H9 (cell line): ENCODE data around the gene ACOX1. TPM values are rescaled to one million over a fixed set of nuclear protein-coding genes. Genes with fewer than 3 reads are reported as not detected.

Source experiments
- DNase-seq: peaks from one replicate; pipeline ENCODE4 v3.0.0-alpha.2; 2017
- H2AFZ ChIP-seq: one replicate; pipeline ENCODE4 v1.6.1; 2013; ENCODE audit warnings: mild to moderate bottlenecking, low read length, control low read depth, moderate library complexity
- H2AK5ac ChIP-seq: 2 replicates; pipeline ENCODE4 v1.6.1; 2013; ENCODE audit warnings: low read length, control low read depth, mixed read lengths; ENCODE audit not compliant: insufficient read length
- H2BK120ac ChIP-seq: one replicate; pipeline ENCODE4 v1.6.1; 2013; ENCODE audit warnings: low read depth, mild to moderate bottlenecking, low read length, control low read depth, inconsistent platforms; ENCODE audit not compliant: poor library complexity, severe bottlenecking
- H2BK12ac ChIP-seq: 2 replicates; pipeline ENCODE4 v1.6.1; 2013; ENCODE audit warnings: low read length, control low read depth, mixed read lengths, low read depth; ENCODE audit not compliant: insufficient read length
- H2BK15ac ChIP-seq: 2 replicates; pipeline ENCODE4 v1.6.1; 2013; ENCODE audit warnings: low read depth, low read length, control low read depth
- H2BK20ac ChIP-seq: one replicate; pipeline ENCODE4 v1.6.1; 2013; ENCODE audit warnings: low read depth, mild to moderate bottlenecking, low read length, control low read depth, inconsistent platforms; ENCODE audit not compliant: poor library complexity, severe bottlenecking
- H2BK5ac ChIP-seq: 2 replicates; pipeline ENCODE4 v1.6.1; 2013; ENCODE audit warnings: low read length, control low read depth, mixed read lengths; ENCODE audit not compliant: insufficient read length
- H3K14ac ChIP-seq: 2 replicates; pipeline ENCODE4 v1.6.1; 2013; ENCODE audit warnings: low read length, control low read depth; ENCODE audit not compliant: insufficient read depth
- H3K18ac ChIP-seq: 2 replicates; pipeline ENCODE4 v1.6.1; 2013; ENCODE audit warnings: low read depth, mild to moderate bottlenecking, mixed read lengths, low read length, control low read depth; ENCODE audit not compliant: insufficient read length
- H3K23ac ChIP-seq: 2 replicates; pipeline ENCODE4 v1.6.1; 2013; ENCODE audit warnings: low read length, control low read depth, mixed read lengths, low read depth; ENCODE audit not compliant: insufficient read length
- H3K23me2 ChIP-seq: 2 replicates; pipeline ENCODE4 v1.6.1; 2013; ENCODE audit warnings: low read depth, mild to moderate bottlenecking, mixed read lengths, low read length, control low read depth; ENCODE audit not compliant: insufficient read length, poor library complexity, severe bottlenecking
- H3K27ac ChIP-seq: 2 replicates; pipeline ENCODE4 v1.5.1; 2013; ENCODE audit warnings: low read length, control low read depth, mixed read lengths, low read depth; ENCODE audit not compliant: insufficient read length
- H3K27me3 ChIP-seq: 2 replicates; pipeline ENCODE4 v1.6.1; 2013; ENCODE audit warnings: low read length, control low read depth, inconsistent platforms; ENCODE audit not compliant: insufficient read depth
- H3K4ac ChIP-seq: 2 replicates; pipeline ENCODE4 v1.6.1; 2013; ENCODE audit warnings: low read depth, mild to moderate bottlenecking, control low read depth, inconsistent platforms, low read length, moderate library complexity
- H3K4me1 ChIP-seq: 2 replicates; pipeline ENCODE4 v1.6.1; 2013; ENCODE audit warnings: low read length, control low read depth, inconsistent platforms; ENCODE audit not compliant: insufficient read depth
- H3K4me2 ChIP-seq: 2 replicates; pipeline ENCODE4 v1.6.1; 2013; ENCODE audit warnings: low read length, control low read depth, mixed read lengths; ENCODE audit not compliant: insufficient read length, insufficient read depth
- H3K56ac ChIP-seq: 2 replicates; pipeline ENCODE4 v1.6.1; 2013; ENCODE audit warnings: low read depth, mild to moderate bottlenecking, mixed read lengths, low read length, control low read depth; ENCODE audit not compliant: insufficient read length
- H3K79me1 ChIP-seq: 2 replicates; pipeline ENCODE4 v1.6.1; 2013; ENCODE audit warnings: low read depth, mild to moderate bottlenecking, moderate library complexity, low read length, control low read depth, inconsistent platforms; ENCODE audit not compliant: insufficient read depth, poor library complexity, severe bottlenecking
- H3K79me2 ChIP-seq: 2 replicates; pipeline ENCODE4 v1.6.1; 2013; ENCODE audit warnings: low read length, control low read depth, inconsistent platforms; ENCODE audit not compliant: insufficient read depth
- H3K9ac ChIP-seq: 2 replicates; pipeline ENCODE4 v1.6.1; 2013; ENCODE audit warnings: low read length, control low read depth, mixed read lengths; ENCODE audit not compliant: insufficient read length; ENCODE audit errors: extremely low read depth
- H3K9me3 ChIP-seq: one replicate; pipeline ENCODE4 v1.6.1; 2013; ENCODE audit warnings: low read depth, low read length, inconsistent platforms; ENCODE audit not compliant: control insufficient read depth
- H3T11ph ChIP-seq: one replicate; pipeline ENCODE4 v1.6.1; 2013; ENCODE audit warnings: mild to moderate bottlenecking, low read length, control low read depth, inconsistent platforms
- H4K20me1 ChIP-seq: one replicate; pipeline ENCODE4 v1.6.1; 2013; ENCODE audit not compliant: control insufficient read depth, insufficient read length, insufficient read depth
- H4K5ac ChIP-seq: 2 replicates; pipeline ENCODE4 v1.6.1; 2013; ENCODE audit warnings: low read depth, mild to moderate bottlenecking, mixed read lengths, low read length, control low read depth; ENCODE audit not compliant: insufficient read length
- H4K8ac ChIP-seq: replicated peaks from 2 replicates; pipeline ENCODE4 v1.6.1; 2013; ENCODE audit warnings: low read length, control low read depth, mixed read lengths, low read depth; ENCODE audit not compliant: insufficient read length
- H4K91ac ChIP-seq: 2 replicates; pipeline ENCODE4 v1.6.1; 2013; ENCODE audit warnings: low read depth, mild to moderate bottlenecking, moderate library complexity, mixed read lengths, low read length, control low read depth; ENCODE audit not compliant: insufficient read length
- H3K27ac Mint-ChIP-seq, 3 experiments: 2 replicates in 2 of 3; 3 replicates in 1 of 3; pipeline ENCODE4 v1.8.0; 2020 to 2021; ENCODE audit warnings: mixed read lengths in 3 of 3, mild to moderate bottlenecking in 1 of 3, moderate library complexity in 1 of 3
- H3K27me3 Mint-ChIP-seq: 2 replicates; pipeline ENCODE4 v1.8.0; 2021; ENCODE audit warnings: low read depth, mild to moderate bottlenecking, moderate library complexity, mixed read lengths
- H3K36me3 Mint-ChIP-seq, 3 experiments: 2 replicates in 2 of 3; 3 replicates in 1 of 3; pipeline ENCODE4 v1.8.0; 2020 to 2021; ENCODE audit warnings: low read depth in 3 of 3, mixed read lengths in 3 of 3; ENCODE audit not compliant: insufficient read depth in 1 of 3
- H3K4me1 Mint-ChIP-seq, 2 experiments: 2 replicates each; pipeline ENCODE4 v1.8.0; 2020; ENCODE audit warnings: mixed read lengths in 2 of 2
- H3K4me3 Mint-ChIP-seq, 2 experiments: 2 replicates in 1 of 2; 3 replicates in 1 of 2; pipeline ENCODE4 v1.8.0; 2020 to 2021; ENCODE audit warnings: mild to moderate bottlenecking in 2 of 2, mixed read lengths in 2 of 2, moderate library complexity in 1 of 2
- H3K9me3 Mint-ChIP-seq, 2 experiments: 2 replicates in 1 of 2; 3 replicates in 1 of 2; pipeline ENCODE4 v1.8.0; 2020; ENCODE audit warnings: mild to moderate bottlenecking in 2 of 2, mixed read lengths in 2 of 2, moderate library complexity in 1 of 2
- WGBS: extraction: QIAGEN DNeasy Blood & Tissue Kit; methylation state at CpG from one replicate; pipeline ENCODE4 v1.1.7; 2013; ENCODE audit warnings: missing lambda C conversion rate, low lambda C conversion rate, mixed read lengths; ENCODE audit not compliant: insufficient read length; ENCODE audit errors: extremely low coverage; 5-methylcytosine and 5-hydroxymethylcytosine counted together
- total RNA-seq: library from RNA; stranded (reverse); gene quantifications from 2 replicates; pipeline ENCODE4 v1.2.1, GENCODE V29; 2021
- TF ChIP-seq, protein P1 (sequence below): fragments of 200-600 bp; sonication (generic); conservative IDR thresholded peaks from 3 replicates; pipeline ENCODE4 v1.8.0; 2021; ENCODE audit warnings: antibody characterized with exemption, mild to moderate bottlenecking

ACOX1 gene
- total RNA-seq, 1 experiment from 2014 or later = 27.4 TPM

- H3K79me2 ChIP-seq = no peaks in the 10 kb centered on the region
- no peak overlapping the region for H3K4me3 Mint-ChIP-seq
- no peaks in the 10 kb centered on the region for H3K23me2 ChIP-seq
- H3K9ac ChIP-seq = no peak overlapping the region
- H2AK5ac ChIP-seq = no peak overlapping the region
- H2BK12ac ChIP-seq = no peak overlapping the region
- no peak overlapping the region for H3K14ac ChIP-seq
- H3T11ph ChIP-seq = no peak overlapping the region
- no peak overlapping the region for H3K4ac ChIP-seq
- H3K27me3 ChIP-seq = no peaks in the 10 kb centered on the region
- no peak overlapping the region for H2AFZ ChIP-seq
- no peak overlapping the region for H3K56ac ChIP-seq
- H3K4me1 ChIP-seq = no peaks in the 10 kb centered on the region
- no peaks in the 10 kb centered on the region for H3K9me3 ChIP-seq
- H3K79me1 ChIP-seq = no peaks in the 10 kb centered on the region
- H4K5ac ChIP-seq = no peak overlapping the region
- H2BK120ac ChIP-seq = no peak overlapping the region
- H4K8ac ChIP-seq = no peak overlapping the region
- no peak overlapping the region for H2BK5ac ChIP-seq
- H4K91ac ChIP-seq = no peak overlapping the region
- no peak overlapping the region; a peak in 2 of 7 replicates for H3K27ac Mint-ChIP-seq
- no peak overlapping the region for H3K23ac ChIP-seq
- no peak overlapping the region for H2BK15ac ChIP-seq
- peaks cover 3 to 6% of the 10 kb centered on the region in 2 experiments for H3K4me1 Mint-ChIP-seq
- H3K18ac ChIP-seq = no peak overlapping the region
- peaks cover 0 to 2% of the 10 kb centered on the region in 2 experiments; a peak in 3 of 5 replicates for H3K9me3 Mint-ChIP-seq
- TF ChIP-seq, protein P1, sequence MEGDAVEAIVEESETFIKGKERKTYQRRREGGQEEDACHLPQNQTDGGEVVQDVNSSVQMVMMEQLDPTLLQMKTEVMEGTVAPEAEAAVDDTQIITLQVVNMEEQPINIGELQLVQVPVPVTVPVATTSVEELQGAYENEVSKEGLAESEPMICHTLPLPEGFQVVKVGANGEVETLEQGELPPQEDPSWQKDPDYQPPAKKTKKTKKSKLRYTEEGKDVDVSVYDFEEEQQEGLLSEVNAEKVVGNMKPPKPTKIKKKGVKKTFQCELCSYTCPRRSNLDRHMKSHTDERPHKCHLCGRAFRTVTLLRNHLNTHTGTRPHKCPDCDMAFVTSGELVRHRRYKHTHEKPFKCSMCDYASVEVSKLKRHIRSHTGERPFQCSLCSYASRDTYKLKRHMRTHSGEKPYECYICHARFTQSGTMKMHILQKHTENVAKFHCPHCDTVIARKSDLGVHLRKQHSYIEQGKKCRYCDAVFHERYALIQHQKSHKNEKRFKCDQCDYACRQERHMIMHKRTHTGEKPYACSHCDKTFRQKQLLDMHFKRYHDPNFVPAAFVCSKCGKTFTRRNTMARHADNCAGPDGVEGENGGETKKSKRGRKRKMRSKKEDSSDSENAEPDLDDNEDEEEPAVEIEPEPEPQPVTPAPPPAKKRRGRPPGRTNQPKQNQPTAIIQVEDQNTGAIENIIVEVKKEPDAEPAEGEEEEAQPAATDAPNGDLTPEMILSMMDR = no peak
- DNase-seq = no peak
- no CpG with 5 or more reads among the region's 56 CpGs for WGBS
- peaks cover 2 to 12% (median 9%) of the 10 kb centered on the region in 3 experiments; a peak in 4 of 7 replicates for H3K36me3 Mint-ChIP-seq
- no peak overlapping the region for H3K27ac ChIP-seq
- H3K27me3 Mint-ChIP-seq = peaks cover 4% of the 10 kb centered on the region
- no peaks in the 10 kb centered on the region for H4K20me1 ChIP-seq
- no peak overlapping the region for H2BK20ac ChIP-seq
- no peak overlapping the region for H3K4me2 ChIP-seq
Observed at GRCh38 chr17:76008630-76009425, 29.9 kb upstream of the ACOX1 start.
